ENCODE results near the gene SAP30BP.

SAP30BP gene

GRCh38 chr17:75748706-75749105, 81.6 kb downstream of the SAP30BP start:
- DNase-seq, result no peak

GRCh38 chr17:75749545-75750389, 82.6 kb downstream of the SAP30BP start:
- peak; percentile 85 to 88 for DNase-seq

GRCh38 chr17:75750661-75751423, 83.7 kb downstream of the SAP30BP start:
- no peak for DNase-seq

GRCh38 chr17:75751676-75752404, 84.7 kb downstream of the SAP30BP start:
- no peak for DNase-seq

- no peak for DNase-seq
Measured at GRCh38 chr17:75752405-75752709, 85.2 kb downstream of the SAP30BP start.

- no peak for DNase-seq
Measured at GRCh38 chr17:75752802-75753513, 85.8 kb downstream of the SAP30BP start.

GRCh38 chr17:75753514-75754377, 86.6 kb downstream of the SAP30BP start:
- peak; percentile 72 to 78 for DNase-seq

GRCh38 chr17:75754378-75755204, 87.5 kb downstream of the SAP30BP start:
- DNase-seq, result no peak

- no peak for DNase-seq
Measured at GRCh38 chr17:75755205-75755901, 88.2 kb downstream of the SAP30BP start.

GRCh38 chr17:75755990-75756389, 88.9 kb downstream of the SAP30BP start:
- DNase-seq, result no peak

GRCh38 chr17:75756451-75757085, 89.4 kb downstream of the SAP30BP start:
- DNase-seq, result no peak

GRCh38 chr17:75757086-75757681, 90.0 kb downstream of the SAP30BP start:
- DNase-seq, result no peak

Data from CD4-positive, alpha-beta T cell treated with Interferon alpha-2 for 1 hour (primary cell).